PC-9 (cell line): Measurements from ENCODE around the gene C2orf69. TPM values are rescaled to one million over a fixed set of nuclear protein-coding genes. Genes with fewer than 3 reads are reported as not detected.

Experiments used
- BruUV-seq: library from RNA; stranded (reverse); fragments of 400-500 nt; replicated peaks from 2 replicates; lab custom pipeline; 2021; lab: Mats Ljungman, UMichigan
- CTCF ChIA-PET: fragments of 300-600 bp; sonication (Branson Sonifier 250); formaldehyde crosslinking; loops from one replicate; lab custom pipeline; 2022; ENCODE audit warnings: antibody characterized with exemption; lab: Charles Lee
- POLR2A ChIA-PET: fragments of 300-600 bp; sonication (Branson Sonifier 250); formaldehyde crosslinking; loops from one replicate; lab custom pipeline; 2022; ENCODE audit warnings: antibody characterized with exemption; ENCODE audit not compliant: unreplicated experiment; lab: Charles Lee
- DNase-seq, 2 experiments: peaks; one replicate each; pipeline versions ENCODE4 v3.0.0 to v3.0.0-alpha.2; 2015 to 2022; ENCODE audit warnings: mixed read lengths in 1 of 2
- H2AFZ ChIP-seq: fragments of 200-600 bp; sonication (generic); 2 replicates; pipeline ENCODE4 v1.8.1; 2017; ENCODE audit warnings: antibody characterized with exemption
- H3F3A ChIP-seq: fragments of 200-600 bp; sonication (generic); 2 replicates; pipeline ENCODE4 v1.8.1; 2017; ENCODE audit warnings: antibody characterized with exemption, mild to moderate bottlenecking, low read depth; ENCODE audit not compliant: insufficient read depth
- H3K27ac ChIP-seq: fragments of 200-600 bp; sonication (generic); 2 replicates; pipeline ENCODE4 v1.6.1; 2016; ENCODE audit warnings: mixed run types
- H3K27me3 ChIP-seq: fragments of 200-600 bp; sonication (generic); 2 replicates; pipeline ENCODE4 v1.6.1; 2016; ENCODE audit warnings: low read depth, mixed run types; ENCODE audit not compliant: insufficient read depth
- H3K36me3 ChIP-seq: fragments of 200-600 bp; sonication (generic); 2 replicates; pipeline ENCODE4 v1.6.1; 2016; ENCODE audit warnings: low read depth, mixed run types
- H3K4me1 ChIP-seq: fragments of 200-600 bp; sonication (generic); replicated peaks from 2 replicates; pipeline ENCODE4 v1.6.1; 2016; ENCODE audit warnings: mixed run types; ENCODE audit not compliant: insufficient read depth
- H3K4me2 ChIP-seq: fragments of 200-600 bp; sonication (generic); 2 replicates; pipeline ENCODE4 v1.6.1; 2017; ENCODE audit warnings: mixed run types
- H3K4me3 ChIP-seq: fragments of 200-600 bp; sonication (generic); 2 replicates; pipeline ENCODE4 v1.6.1; 2016; ENCODE audit warnings: mixed run types
- H3K79me2 ChIP-seq: fragments of 200-600 bp; sonication (generic); 2 replicates; pipeline ENCODE4 v1.6.1; 2017; ENCODE audit warnings: low read depth, mixed run types
- H3K9me2 ChIP-seq: fragments of 200-600 bp; sonication (generic); 2 replicates; pipeline ENCODE4 v1.8.1; 2017; ENCODE audit warnings: mild to moderate bottlenecking; ENCODE audit not compliant: insufficient read depth
- H3K9me3 ChIP-seq: fragments of 200-600 bp; sonication (generic); 2 replicates; pipeline ENCODE4 v1.8.1; 2016; ENCODE audit warnings: low read depth; ENCODE audit not compliant: insufficient read depth
- H4K20me1 ChIP-seq: fragments of 200-600 bp; sonication (generic); 2 replicates; pipeline ENCODE4 v1.8.1; 2017; ENCODE audit not compliant: insufficient read depth
- CTCF ChIP-seq: fragments of 200-600 bp; sonication (generic); conservative IDR thresholded peaks from 2 replicates; pipeline ENCODE4 v1.6.1; 2017; ENCODE audit warnings: mixed run types, antibody characterized with exemption, mild to moderate bottlenecking, moderate library complexity
- EZH2 ChIP-seq: fragments of 200-600 bp; sonication (generic); IDR thresholded peaks from 2 replicates; pipeline ENCODE4 v1.8.0; 2017; ENCODE audit warnings: antibody characterized with exemption, low read depth
- intact Hi-C: fragments of 100-400 bp; cut with micrococcal nuclease; formaldehyde crosslinking; loops from one replicate; pipeline ENCODE4 v1.10.0; 2022; ENCODE audit not compliant: unreplicated experiment
- total RNA-seq: library from RNA; stranded (reverse); gene quantifications from 2 replicates; pipeline ENCODE4 v1.2.3, GENCODE V29; 2021

The C2orf69 gene
- total RNA-seq, 1 experiment from 2014 or later, result 14.1 TPM

- Histone ChIP-seq H2AFZ (no peak overlapping the region), H3K79me2 (no peaks in the 10 kb centered on the region), H3K4me3 (no peak overlapping the region), H3K9me2 (no peaks in the 10 kb centered on the region), H3K27me3 (no peaks in the 10 kb centered on the region), H3K4me1 (no peaks in the 10 kb centered on the region), H3F3A (no peaks in the 10 kb centered on the region), H3K9me3 (no peaks in the 10 kb centered on the region), H3K27ac (no peak overlapping the region), H3K36me3 (no peaks in the 10 kb centered on the region), H3K4me2 (no peak overlapping the region), H4K20me1 (no peaks in the 10 kb centered on the region)
- ChIA-PET CTCF (interaction anchor here (0.6 kb wide), 1 partner anchor 33 kb away, joined by 3 read pairs; no protein-coding TSS in a partner anchor), POLR2A (interaction anchor here (0.6 kb wide), 1 partner anchor 42 kb away, joined by 7 read pairs; no protein-coding TSS in a partner anchor)
- no peak for DNase-seq
- intact Hi-C loops, result no loop called here
- no peak for TF ChIP-seq CTCF
- TF ChIP-seq EZH2, result no peak
- no TSS peak for BruUV-seq
These were observed 14.5 kb upstream of the C2orf69 start for GRCh38 chr2:199896617-199897016.

GRCh38 chr2:199901942-199902341 is 9.2 kb upstream of the C2orf69 start:
- POLR2A ChIA-PET, result interaction anchor here (0.7 kb wide), 1 partner anchor 674 kb away, joined by 8 read pairs; no protein-coding TSS in a partner anchor
- Histone ChIP-seq H4K20me1 (no peaks in the 10 kb centered on the region), H3F3A (no peaks in the 10 kb centered on the region), H3K4me3 (no peak overlapping the region), H3K79me2 (no peaks in the 10 kb centered on the region), H3K36me3 (no peaks in the 10 kb centered on the region), H3K9me3 (no peaks in the 10 kb centered on the region), H3K27ac (no peak overlapping the region), H2AFZ (no peak overlapping the region), H3K9me2 (no peaks in the 10 kb centered on the region), H3K4me2 (no peak overlapping the region), H3K4me1 (no peaks in the 10 kb centered on the region), H3K27me3 (no peaks in the 10 kb centered on the region)
- TF ChIP-seq CTCF (no peak), EZH2 (no peak)
- intact Hi-C loops, result no loop called here
- no TSS peak for BruUV-seq
- DNase-seq, result no peak
- CTCF ChIA-PET, result no interaction called here

- no peak overlapping the region for H3K4me3 ChIP-seq
- POLR2A ChIA-PET, result interaction anchor here (0.7 kb wide), 1 partner anchor 674 kb away, joined by 8 read pairs; no protein-coding TSS in a partner anchor
- no peaks in the 10 kb centered on the region for H3K9me2 ChIP-seq
- H3K4me2 ChIP-seq, result no peak overlapping the region
- DNase-seq, result no peak
- no TSS peak for BruUV-seq
- no peak overlapping the region for H3K27ac ChIP-seq
- H3K79me2 ChIP-seq, result no peaks in the 10 kb centered on the region
- H3K9me3 ChIP-seq, result no peaks in the 10 kb centered on the region
- no peak overlapping the region for H2AFZ ChIP-seq
- no peaks in the 10 kb centered on the region for H3K36me3 ChIP-seq
- H3F3A ChIP-seq, result no peaks in the 10 kb centered on the region
- intact Hi-C loops, result no loop called here
- TF ChIP-seq EZH2 (no peak), CTCF (no peak)
- H4K20me1 ChIP-seq, result no peaks in the 10 kb centered on the region
- no peaks in the 10 kb centered on the region for H3K4me1 ChIP-seq
- CTCF ChIA-PET, result no interaction called here
- H3K27me3 ChIP-seq, result no peaks in the 10 kb centered on the region
These were observed 8.5 kb upstream of the C2orf69 start for GRCh38 chr2:199902486-199903110.
